Measurements from ENCODE around the gene RNASE7. TPM values are rescaled to one million over a fixed set of nuclear protein-coding genes. Genes with fewer than 3 reads are reported as not detected.

RNASE7 gene
- total RNA-seq, 2 experiments from 2014 or later: not detected

DNA sequence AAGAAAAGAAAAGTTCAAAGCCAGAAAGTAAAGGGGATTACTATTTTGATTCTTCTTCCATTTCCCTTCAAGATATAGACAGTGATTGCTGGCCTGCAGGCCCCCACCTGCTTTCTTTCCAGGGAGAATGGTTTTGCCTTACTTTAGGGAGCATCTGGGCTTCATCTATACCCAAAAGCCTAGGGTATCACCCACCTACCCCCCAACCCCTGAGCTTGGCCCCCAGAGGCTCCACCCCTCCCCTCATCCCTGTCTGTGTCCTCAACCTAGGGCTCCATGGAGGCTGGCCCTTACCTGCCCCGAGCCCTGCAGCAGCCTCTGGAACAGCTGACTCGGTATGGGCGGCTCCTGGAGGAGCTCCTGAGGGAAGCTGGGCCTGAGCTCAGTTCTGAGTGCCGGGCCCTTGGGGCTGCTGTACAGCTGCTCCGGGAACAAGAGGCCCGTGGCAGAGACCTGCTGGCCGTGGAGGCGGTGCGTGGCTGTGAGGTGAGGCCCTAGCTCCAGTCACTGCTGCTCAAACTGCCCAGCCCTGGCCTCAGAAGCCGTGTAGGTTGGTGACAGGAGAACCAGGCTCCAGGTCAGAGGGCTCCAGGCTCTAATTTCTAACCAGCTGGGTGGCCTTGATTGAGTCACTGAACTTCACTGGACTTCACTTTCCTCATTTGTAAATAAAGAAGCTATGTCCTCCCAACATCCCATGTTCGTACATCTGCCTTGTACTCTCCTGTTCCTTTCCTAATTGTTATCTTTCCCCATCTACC is 41.6 kb downstream of the RNASE7 start:
- ChIA-PET CTCF (interaction anchor here (1.3 to 2.1 kb wide), 5 partner anchors 9 to 69 kb away, joined by 4 to 9 read pairs (median 8); no protein-coding TSS in a partner anchor), POLR2A (no interaction called here)
- no peak for DNase-seq
- H3K27ac Mint-ChIP-seq: no peak overlapping the region
- peaks cover 24% of the 10 kb centered on the region for H3K4me1 Mint-ChIP-seq (ENCODE audit: low read depth)
- no peak for ATAC-seq
- H3K27me3 Mint-ChIP-seq (ENCODE audit: low read depth): no peaks in the 10 kb centered on the region
- no peaks in the 10 kb centered on the region for H3K36me3 Mint-ChIP-seq (ENCODE audit: low read depth)
- no peak overlapping the region for H3K4me3 Mint-ChIP-seq
- no peaks in the 10 kb centered on the region for H3K9me3 Mint-ChIP-seq (ENCODE audit: insufficient read depth)

GRCh38 chr14:21084396-21084795 is 42.2 kb downstream of the RNASE7 start:
- Mint-ChIP-seq H3K36me3 (ENCODE audit: low read depth) (no peaks in the 10 kb centered on the region), H3K27me3 (ENCODE audit: low read depth) (no peaks in the 10 kb centered on the region), H3K9me3 (ENCODE audit: insufficient read depth) (no peaks in the 10 kb centered on the region), H3K4me3 (no peak overlapping the region), H3K27ac (no peak overlapping the region), H3K4me1 (ENCODE audit: low read depth) (peaks cover 29% of the 10 kb centered on the region)
- POLR2A ChIA-PET: no interaction called here
- CTCF ChIA-PET: interaction anchor here (1.3 to 2.1 kb wide), 4 partner anchors 8 to 69 kb away, joined by 4 to 9 read pairs (median 6); no protein-coding TSS in a partner anchor
- ATAC-seq (no peak), DNase-seq (no peak)

DNA sequence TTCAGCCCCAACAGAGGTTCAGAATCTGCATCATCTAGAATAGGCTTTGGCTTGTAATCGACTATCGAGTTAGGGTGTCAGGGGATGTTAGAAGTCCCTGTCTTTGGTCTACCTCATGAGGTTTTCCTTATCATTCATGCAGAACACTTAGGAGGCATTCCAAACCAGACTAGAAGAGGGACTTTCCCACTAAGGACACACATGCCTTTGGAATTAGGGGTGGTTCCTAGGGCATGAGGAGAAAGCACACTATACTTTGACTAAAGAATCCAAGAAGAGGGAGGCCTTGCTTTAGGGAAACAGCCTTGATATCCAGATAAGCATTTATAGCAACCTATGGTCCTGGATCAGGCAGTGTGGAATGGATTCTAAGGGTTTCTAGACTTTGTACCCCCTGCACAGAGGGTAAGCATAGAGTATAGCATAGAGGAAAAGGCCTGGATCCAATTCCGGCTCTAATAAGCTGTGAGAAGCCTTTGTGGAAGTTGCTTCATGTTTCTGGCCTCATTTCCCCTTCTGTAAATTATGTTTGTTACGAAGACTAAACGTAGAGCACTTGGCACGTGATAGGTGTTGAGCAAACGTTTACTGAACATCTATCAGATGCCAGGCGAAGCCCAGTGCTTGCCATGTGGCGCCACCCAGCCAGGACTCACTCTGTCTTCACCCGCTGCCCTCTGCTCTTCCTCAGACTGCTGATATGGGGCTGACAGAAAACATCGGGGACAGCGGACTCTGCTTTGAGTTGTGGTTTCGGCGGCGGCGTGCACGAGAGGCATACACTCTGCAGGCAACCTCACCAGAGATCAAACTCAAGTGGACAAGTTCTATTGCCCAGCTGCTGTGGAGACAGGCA is 43.1 kb downstream of the RNASE7 start:
- POLR2A ChIA-PET: no interaction called here
- CTCF ChIA-PET: interaction anchor here (0.7 to 5.8 kb wide), 3 partner anchors 19 to 51 kb away, joined by 3 to 117 read pairs (median 4); partner anchors contain the start of gene TMEM253
- DNase-seq (no peak), ATAC-seq (no peak)
- H3K36me3 Mint-ChIP-seq (ENCODE audit: low read depth): no peaks in the 10 kb centered on the region
- H3K27ac Mint-ChIP-seq: no peak overlapping the region
- H3K4me3 Mint-ChIP-seq: no peak overlapping the region
- H3K9me3 Mint-ChIP-seq (ENCODE audit: insufficient read depth): no peaks in the 10 kb centered on the region
- no peaks in the 10 kb centered on the region for H3K27me3 Mint-ChIP-seq (ENCODE audit: low read depth)
- peaks cover 29% of the 10 kb centered on the region for H3K4me1 Mint-ChIP-seq (ENCODE audit: low read depth)

GRCh38 chr14:21086908-21087293 is 44.7 kb downstream of the RNASE7 start:
- H3K4me3 Mint-ChIP-seq: no peak overlapping the region
- CTCF ChIA-PET: interaction anchor here (1.0 to 5.8 kb wide), 7 partner anchors 9 to 116 kb away, joined by 3 to 117 read pairs (median 24); partner anchors contain the start of genes ARHGEF40 and TMEM253
- DNase-seq: no peak
- no peaks in the 10 kb centered on the region for H3K9me3 Mint-ChIP-seq (ENCODE audit: insufficient read depth)
- H3K27ac Mint-ChIP-seq: peak overlapping the region; percentile 37
- no peak for ATAC-seq
- no peaks in the 10 kb centered on the region for H3K36me3 Mint-ChIP-seq (ENCODE audit: low read depth)
- H3K4me1 Mint-ChIP-seq (ENCODE audit: low read depth): peaks cover 29% of the 10 kb centered on the region
- POLR2A ChIA-PET: interaction anchor here (1.0 to 1.1 kb wide), 2 partner anchors 16 kb away, joined by 3 to 11 read pairs; no protein-coding TSS in a partner anchor
- H3K27me3 Mint-ChIP-seq (ENCODE audit: low read depth): no peaks in the 10 kb centered on the region

DNA sequence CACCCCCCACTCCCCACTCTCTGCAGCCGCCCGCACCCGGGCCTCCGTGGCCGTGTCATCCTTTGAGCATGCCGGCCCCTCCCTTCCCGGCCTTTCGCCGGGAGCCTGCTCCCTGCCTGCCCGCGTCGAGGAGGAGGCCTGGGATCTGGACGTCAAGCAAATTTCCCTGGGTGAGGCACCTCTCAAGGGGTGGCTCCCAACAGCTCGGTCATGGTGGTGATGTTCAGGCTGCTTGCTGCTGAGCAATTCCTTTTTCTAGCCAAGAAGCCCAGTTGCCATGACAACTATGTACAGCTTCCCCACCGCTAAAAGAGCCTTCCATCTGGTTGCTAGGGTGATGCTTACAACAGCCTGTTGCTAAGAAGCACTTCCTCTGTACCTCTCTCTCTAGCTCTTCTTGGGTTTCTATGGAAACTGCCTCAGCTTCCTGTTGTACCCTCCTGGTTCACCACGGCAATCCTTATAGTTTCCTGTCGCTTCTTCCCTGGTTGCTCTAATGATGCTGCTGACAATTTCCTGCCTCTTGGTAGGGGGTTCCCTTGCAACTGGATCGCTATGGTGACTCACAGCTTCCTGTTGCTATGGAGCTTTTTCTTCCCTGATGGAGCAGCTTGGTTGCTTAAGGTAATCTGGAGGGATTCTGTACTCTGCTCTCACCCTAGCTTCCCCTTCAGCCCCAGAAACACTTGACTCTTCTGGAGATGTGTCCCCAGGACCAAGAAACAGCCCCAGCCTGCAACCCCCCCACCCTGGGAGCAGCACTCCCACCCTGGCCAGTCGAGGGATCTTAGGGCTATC is 45.3 kb downstream of the RNASE7 start:
- Mint-ChIP-seq H3K27ac (peak overlapping the region; percentile 67), H3K27me3 (ENCODE audit: low read depth) (no peaks in the 10 kb centered on the region), H3K9me3 (ENCODE audit: insufficient read depth) (no peaks in the 10 kb centered on the region), H3K36me3 (ENCODE audit: low read depth) (no peaks in the 10 kb centered on the region), H3K4me1 (ENCODE audit: low read depth) (peaks cover 30% of the 10 kb centered on the region), H3K4me3 (no peak overlapping the region)
- peak; percentile 84 for DNase-seq
- peak; percentile 84 for ATAC-seq
- CTCF ChIA-PET: interaction anchor here (1.1 to 5.8 kb wide), 7 partner anchors 8 to 116 kb away, joined by 3 to 117 read pairs (median 24); partner anchors contain the start of genes ARHGEF40 and TMEM253
- POLR2A ChIA-PET: interaction anchor here (1.0 to 1.1 kb wide), 2 partner anchors 16 kb away, joined by 3 to 11 read pairs; no protein-coding TSS in a partner anchor

GRCh38 chr14:21088687-21089086 is 46.5 kb downstream of the RNASE7 start:
- Mint-ChIP-seq H3K27ac (no peak overlapping the region), H3K9me3 (ENCODE audit: insufficient read depth) (no peaks in the 10 kb centered on the region), H3K4me3 (no peak overlapping the region), H3K27me3 (ENCODE audit: low read depth) (peaks cover 6% of the 10 kb centered on the region), H3K4me1 (ENCODE audit: low read depth) (peaks cover 39% of the 10 kb centered on the region), H3K36me3 (ENCODE audit: low read depth) (no peaks in the 10 kb centered on the region)
- DNase-seq (no peak), ATAC-seq (no peak)
- ChIA-PET CTCF (interaction anchor here (0.8 to 5.8 kb wide), 11 partner anchors 9 to 118 kb away, joined by 3 to 117 read pairs (median 7); partner anchors contain the start of genes ARHGEF40 and TMEM253), POLR2A (interaction anchor here (1.2 kb wide), 1 partner anchor 15 kb away, joined by 3 read pairs; no protein-coding TSS in a partner anchor)

DNA sequence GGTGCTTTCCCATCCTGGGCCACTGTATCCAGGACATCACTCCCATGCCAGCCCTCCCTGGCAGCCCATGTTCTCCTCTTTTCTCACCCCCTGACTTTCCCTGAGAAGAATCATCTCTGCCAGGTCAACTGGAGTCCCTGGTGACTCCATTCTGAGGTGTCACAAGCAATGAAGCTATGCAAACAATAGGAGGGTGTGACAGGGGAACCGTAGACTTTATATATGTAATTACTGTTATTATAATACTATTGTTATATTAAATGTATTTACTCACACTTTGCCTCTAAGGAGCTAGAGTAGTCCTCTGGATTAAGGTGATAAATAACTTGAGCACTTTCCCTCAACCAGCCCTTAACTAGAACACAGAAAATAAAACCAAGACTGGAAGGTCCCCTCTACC is 47.1 kb downstream of the RNASE7 start:
- Mint-ChIP-seq H3K27ac (no peak overlapping the region), H3K4me1 (ENCODE audit: low read depth) (peaks cover 39% of the 10 kb centered on the region)

DNA sequence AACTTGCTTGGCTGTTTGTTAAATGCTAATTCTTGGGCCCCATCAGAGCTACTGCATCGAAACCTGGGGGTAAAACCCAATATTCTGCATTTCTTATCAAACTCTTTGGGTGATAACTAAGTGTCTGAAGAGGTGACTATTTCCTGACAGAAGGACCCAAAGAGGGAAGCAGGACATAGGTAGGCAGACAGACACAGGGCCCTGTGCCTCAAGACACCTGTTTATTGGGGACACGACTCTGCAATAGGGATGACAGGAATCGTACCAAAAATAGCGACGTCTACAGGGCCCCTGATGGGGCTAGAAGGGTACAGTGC is 47.7 kb downstream of the RNASE7 start:
- DNase-seq (no peak), ATAC-seq (no peak)
- ChIA-PET CTCF (interaction anchor here (0.8 to 5.8 kb wide), 13 partner anchors 8 to 98 kb away, joined by 3 to 117 read pairs (median 6); partner anchors contain the start of genes ARHGEF40, TMEM253 and TPPP2), POLR2A (interaction anchor here (0.9 kb wide), 1 partner anchor 20 kb away, joined by 4 read pairs; no protein-coding TSS in a partner anchor)
- H3K9me3 Mint-ChIP-seq (ENCODE audit: insufficient read depth): no peaks in the 10 kb centered on the region
- no peaks in the 10 kb centered on the region for H3K36me3 Mint-ChIP-seq (ENCODE audit: low read depth)
- no peak overlapping the region for H3K27ac Mint-ChIP-seq
- peaks cover 12% of the 10 kb centered on the region for H3K27me3 Mint-ChIP-seq (ENCODE audit: low read depth)
- no peak overlapping the region for H3K4me3 Mint-ChIP-seq
- peaks cover 39% of the 10 kb centered on the region for H3K4me1 Mint-ChIP-seq (ENCODE audit: low read depth)

More for the DNA sequence above, 47.1 kb downstream of the RNASE7 start:
- Mint-ChIP-seq H3K27me3 (ENCODE audit: low read depth) (peaks cover 12% of the 10 kb centered on the region), H3K4me3 (no peak overlapping the region), H3K9me3 (ENCODE audit: insufficient read depth) (no peaks in the 10 kb centered on the region), H3K36me3 (ENCODE audit: low read depth) (no peaks in the 10 kb centered on the region)
- CTCF ChIA-PET: interaction anchor here (0.8 to 5.8 kb wide), 14 partner anchors 9 to 118 kb away, joined by 3 to 117 read pairs (median 6); partner anchors contain the start of genes ARHGEF40, TMEM253 and TPPP2
- POLR2A ChIA-PET: interaction anchor here (0.9 to 1.2 kb wide), 2 partner anchors 14 to 20 kb away, joined by 3 to 4 read pairs; no protein-coding TSS in a partner anchor
- ATAC-seq (no peak), DNase-seq (no peak)

GRCh38 chr14:21090194-21090939 is 48.2 kb downstream of the RNASE7 start:
- ChIA-PET POLR2A (no interaction called here), CTCF (interaction anchor here (0.8 to 5.8 kb wide), 9 partner anchors 13 to 99 kb away, joined by 4 to 117 read pairs (median 10); partner anchors contain the start of genes ARHGEF40 and TMEM253)
- DNase-seq (peak; percentile 47), ATAC-seq (no peak)
- Mint-ChIP-seq H3K27ac (no peak overlapping the region), H3K4me1 (ENCODE audit: low read depth) (peaks cover 39% of the 10 kb centered on the region), H3K9me3 (ENCODE audit: insufficient read depth) (no peaks in the 10 kb centered on the region), H3K4me3 (no peak overlapping the region), H3K36me3 (ENCODE audit: low read depth) (no peaks in the 10 kb centered on the region), H3K27me3 (ENCODE audit: low read depth) (peaks cover 12% of the 10 kb centered on the region)

DNA sequence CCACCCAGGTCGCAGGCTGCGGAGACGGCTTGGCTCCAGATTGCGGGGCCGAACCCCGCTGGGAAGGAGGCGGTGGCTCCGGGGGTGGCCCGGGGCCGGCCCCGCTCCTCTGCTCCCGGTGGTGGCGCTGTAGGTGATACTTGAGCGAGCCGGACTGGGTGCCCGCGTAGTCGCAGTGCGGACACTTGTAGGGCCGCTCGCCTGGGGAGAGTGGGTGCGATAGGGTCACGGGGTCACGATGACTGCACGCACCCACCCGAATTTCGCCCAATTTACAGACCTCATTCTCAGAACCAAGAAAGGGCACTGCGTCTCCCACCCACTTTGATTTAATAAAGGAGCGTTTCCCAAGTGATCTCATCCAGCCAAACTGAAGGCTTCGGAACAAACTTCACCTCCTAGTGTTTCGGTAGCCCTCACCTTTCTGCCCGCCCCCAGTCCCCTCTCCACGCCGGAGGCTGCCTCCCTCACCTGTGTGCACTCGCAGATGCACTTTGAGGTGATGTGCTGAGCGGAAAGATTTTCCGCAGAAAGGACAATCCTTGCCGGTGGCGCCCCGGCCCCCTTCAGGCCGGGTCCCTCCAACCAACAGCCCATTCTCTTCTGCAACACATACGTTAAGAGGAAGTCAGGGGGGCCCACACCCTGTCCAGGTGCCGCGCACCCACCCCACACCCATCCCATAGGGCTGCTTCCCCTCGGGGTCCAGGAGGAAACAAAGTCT is 48.9 kb downstream of the RNASE7 start:
- CTCF ChIA-PET: interaction anchor here (1.4 to 7.0 kb wide), 11 partner anchors 13 to 99 kb away, joined by 4 to 225 read pairs (median 53); partner anchors contain the start of gene TMEM253
- peaks cover 13% of the 10 kb centered on the region for H3K27me3 Mint-ChIP-seq (ENCODE audit: low read depth)
- no peak overlapping the region for H3K4me3 Mint-ChIP-seq
- H3K4me1 Mint-ChIP-seq (ENCODE audit: low read depth): peaks cover 36% of the 10 kb centered on the region
- H3K9me3 Mint-ChIP-seq (ENCODE audit: insufficient read depth): no peaks in the 10 kb centered on the region
- no peak overlapping the region for H3K27ac Mint-ChIP-seq
- POLR2A ChIA-PET: interaction anchor here (1.4 kb wide), 1 partner anchor 14 kb away, joined by 3 read pairs; no protein-coding TSS in a partner anchor
- no peak for DNase-seq
- ATAC-seq: no peak
- H3K36me3 Mint-ChIP-seq (ENCODE audit: low read depth): no peaks in the 10 kb centered on the region
